A673 (cell line): Measurements from ENCODE around the gene GALM. TPM values are rescaled to one million over a fixed set of nuclear protein-coding genes. Genes with fewer than 3 reads are reported as not detected.

ENCODE experiments used
- BruUV-seq: library from RNA; stranded (reverse); fragments of 400-500 nt; replicated peaks from 2 replicates; lab custom pipeline; 2021; lab: Mats Ljungman, UMichigan
- CTCF ChIA-PET: fragments of 300-600 bp; sonication (Branson Sonifier 250); formaldehyde crosslinking; loops from one replicate; lab custom pipeline; 2022; ENCODE audit warnings: antibody characterized with exemption; lab: Charles Lee
- POLR2A ChIA-PET: fragments of 300-600 bp; sonication (Branson Sonifier 250); formaldehyde crosslinking; loops from one replicate; lab custom pipeline; 2022; ENCODE audit warnings: antibody characterized with exemption; ENCODE audit not compliant: low non-redundant PET; lab: Charles Lee
- DNase-seq: peaks from one replicate; pipeline ENCODE4 v3.0.0-alpha.2; 2015; ENCODE audit warnings: low spot score
- H3K27ac ChIP-seq: fragments of 200-600 bp; sonication (generic); 2 replicates; pipeline ENCODE4 v1.5.1; 2016; ENCODE audit warnings: mixed run types, low read depth, mild to moderate bottlenecking, mixed read lengths, antibody characterized with exemption, low read length; ENCODE audit not compliant: poor library complexity, severe bottlenecking
- H3K27me3 ChIP-seq: fragments of 200-600 bp; sonication (generic); replicated peaks from 2 replicates; pipeline ENCODE4 v1.6.1; 2017; ENCODE audit warnings: mixed run types, low read depth, mild to moderate bottlenecking, mixed read lengths, antibody characterized with exemption, low read length; ENCODE audit not compliant: insufficient read depth, poor library complexity
- H3K36me3 ChIP-seq: fragments of 200-600 bp; sonication (generic); 2 replicates; pipeline ENCODE4 v1.6.1; 2016; ENCODE audit warnings: mixed run types, mild to moderate bottlenecking, mixed read lengths, antibody characterized with exemption, low read length; ENCODE audit not compliant: insufficient read depth, poor library complexity, severe bottlenecking
- H3K4me1 ChIP-seq: fragments of 200-600 bp; sonication (generic); 2 replicates; pipeline ENCODE4 v1.6.1; 2017; ENCODE audit warnings: mixed run types, mild to moderate bottlenecking, mixed read lengths, antibody characterized with exemption, low read length; ENCODE audit not compliant: insufficient read depth, poor library complexity, severe bottlenecking
- H3K4me3 ChIP-seq: fragments of 200-600 bp; sonication (generic); 2 replicates; pipeline ENCODE4 v1.5.1; 2016; ENCODE audit warnings: low read depth, mixed run types, mild to moderate bottlenecking, mixed read lengths, low read length; ENCODE audit not compliant: poor library complexity, severe bottlenecking
- H3K9me3 ChIP-seq: fragments of 200-600 bp; sonication (generic); 2 replicates; pipeline ENCODE4 v1.6.1; 2016; ENCODE audit warnings: mixed run types, low read depth, mild to moderate bottlenecking, mixed read lengths, antibody characterized with exemption, low read length; ENCODE audit not compliant: poor library complexity, severe bottlenecking
- EZH2 ChIP-seq: fragments of 200-600 bp; sonication (generic); IDR thresholded peaks from 2 replicates; pipeline ENCODE4 v1.6.1; 2017; ENCODE audit warnings: borderline replicate concordance, low read depth, mild to moderate bottlenecking, mixed read lengths, antibody characterized with exemption, low read length; ENCODE audit not compliant: poor library complexity, severe bottlenecking
- intact Hi-C: fragments of 100-400 bp; cut with micrococcal nuclease; formaldehyde crosslinking; loops from one replicate; pipeline ENCODE4 v1.10.0; 2022; ENCODE audit not compliant: unreplicated experiment
- total RNA-seq: library from RNA; stranded (reverse); gene quantifications from 2 replicates; pipeline ENCODE4 v1.2.3, GENCODE V29; 2021
- TF ChIP-seq, protein P1 (sequence below): fragments of 300-800, 200-600 bp; sonication (generic); conservative IDR thresholded peaks from 2 replicates; pipeline ENCODE4 v1.5.1; 2017; ENCODE audit warnings: low read depth, mild to moderate bottlenecking, antibody characterized with exemption, low read length, moderate library complexity, mixed read lengths

GALM gene
- total RNA-seq, 1 experiment from 2014 or later = 6.6 TPM

DNA sequence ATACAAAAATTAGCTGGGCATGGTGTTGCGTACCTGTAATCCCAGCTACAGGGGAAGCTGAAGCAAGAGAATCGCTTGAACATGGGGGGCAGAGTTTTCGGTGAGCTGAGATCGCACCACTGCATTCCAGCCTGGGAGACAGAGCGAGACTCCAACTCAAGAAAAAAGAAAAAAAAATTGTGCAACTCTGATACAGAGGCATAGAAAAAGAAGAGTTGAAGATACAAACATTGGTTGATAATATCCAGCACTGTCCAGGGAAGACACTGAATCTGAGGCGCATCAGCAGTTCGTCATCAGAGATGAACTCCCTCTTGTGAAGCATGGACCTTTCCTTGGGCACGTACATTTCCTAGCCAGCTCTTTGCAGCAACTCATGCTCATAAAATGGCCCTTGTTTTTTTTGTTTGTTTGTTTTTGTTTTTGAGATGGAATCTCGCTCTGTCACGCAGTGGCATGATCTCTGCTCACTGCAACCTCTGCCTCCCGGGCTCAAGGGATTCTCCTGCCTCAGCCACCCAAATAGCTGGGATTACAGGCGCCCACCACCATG, 16.7 kb upstream of the GALM start:
- Histone ChIP-seq H3K4me1 (no peaks in the 10 kb centered on the region), H3K4me3 (no peak overlapping the region), H3K9me3 (no peaks in the 10 kb centered on the region), H3K36me3 (no peaks in the 10 kb centered on the region), H3K27me3 (no peaks in the 10 kb centered on the region), H3K27ac (no peak overlapping the region)
- no peak for TF ChIP-seq EZH2
- ChIA-PET CTCF (no interaction called here), POLR2A (no interaction called here)
- intact Hi-C loops = no loop called here
- BruUV-seq = no TSS peak
- DNase-seq = no peak

DNA sequence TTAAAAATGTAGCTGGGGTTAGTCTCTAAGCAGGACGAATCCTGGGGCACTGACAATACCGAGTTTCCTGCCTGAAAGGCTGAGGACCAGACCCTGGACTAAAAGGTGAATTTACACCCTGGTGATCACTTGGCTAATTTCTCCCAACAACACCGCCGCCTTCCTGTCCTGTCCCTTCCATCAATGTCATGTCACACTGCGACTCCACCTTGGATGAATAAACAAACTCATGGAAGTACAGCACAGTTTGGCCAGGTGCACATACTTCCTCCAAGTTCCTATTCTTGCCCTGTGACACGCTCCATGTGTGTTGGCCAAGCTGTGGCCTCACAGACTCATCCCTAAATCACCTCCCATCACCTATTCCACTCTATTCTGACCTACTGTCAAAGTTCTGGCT, 15.9 kb upstream of the GALM start:
- CTCF ChIA-PET = no interaction called here
- no peak for DNase-seq
- BruUV-seq = no TSS peak
- intact Hi-C loops = no loop called here
- Histone ChIP-seq H3K4me3 (no peak overlapping the region), H3K4me1 (no peaks in the 10 kb centered on the region), H3K27ac (no peak overlapping the region), H3K36me3 (no peaks in the 10 kb centered on the region), H3K27me3 (no peaks in the 10 kb centered on the region), H3K9me3 (no peaks in the 10 kb centered on the region)
- TF ChIP-seq, protein P1, sequence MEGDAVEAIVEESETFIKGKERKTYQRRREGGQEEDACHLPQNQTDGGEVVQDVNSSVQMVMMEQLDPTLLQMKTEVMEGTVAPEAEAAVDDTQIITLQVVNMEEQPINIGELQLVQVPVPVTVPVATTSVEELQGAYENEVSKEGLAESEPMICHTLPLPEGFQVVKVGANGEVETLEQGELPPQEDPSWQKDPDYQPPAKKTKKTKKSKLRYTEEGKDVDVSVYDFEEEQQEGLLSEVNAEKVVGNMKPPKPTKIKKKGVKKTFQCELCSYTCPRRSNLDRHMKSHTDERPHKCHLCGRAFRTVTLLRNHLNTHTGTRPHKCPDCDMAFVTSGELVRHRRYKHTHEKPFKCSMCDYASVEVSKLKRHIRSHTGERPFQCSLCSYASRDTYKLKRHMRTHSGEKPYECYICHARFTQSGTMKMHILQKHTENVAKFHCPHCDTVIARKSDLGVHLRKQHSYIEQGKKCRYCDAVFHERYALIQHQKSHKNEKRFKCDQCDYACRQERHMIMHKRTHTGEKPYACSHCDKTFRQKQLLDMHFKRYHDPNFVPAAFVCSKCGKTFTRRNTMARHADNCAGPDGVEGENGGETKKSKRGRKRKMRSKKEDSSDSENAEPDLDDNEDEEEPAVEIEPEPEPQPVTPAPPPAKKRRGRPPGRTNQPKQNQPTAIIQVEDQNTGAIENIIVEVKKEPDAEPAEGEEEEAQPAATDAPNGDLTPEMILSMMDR = no peak
- no peak for TF ChIP-seq EZH2
- POLR2A ChIA-PET = no interaction called here

DNA sequence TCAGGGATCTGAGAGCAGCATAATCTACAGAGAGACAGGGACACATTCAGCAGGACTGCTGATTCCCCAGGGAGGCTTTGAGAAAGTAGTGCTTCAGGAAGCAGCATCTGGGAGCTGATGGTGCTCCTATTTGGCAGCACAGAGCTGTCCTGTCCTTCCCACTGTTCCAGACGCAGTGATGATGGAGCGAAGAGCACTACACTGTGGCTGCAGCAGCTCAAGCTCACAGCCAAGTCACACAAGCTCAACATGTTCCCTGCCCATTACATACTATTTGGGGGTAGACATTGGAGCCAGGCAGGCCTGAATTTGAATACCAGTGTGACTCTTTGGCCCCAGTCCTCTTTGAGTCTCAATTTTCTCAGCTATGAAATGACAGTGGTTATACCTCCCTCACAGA, 15.2 kb upstream of the GALM start:
- H3K4me1 ChIP-seq = no peaks in the 10 kb centered on the region
- BruUV-seq = no TSS peak
- no peaks in the 10 kb centered on the region for H3K9me3 ChIP-seq
- POLR2A ChIA-PET = no interaction called here
- intact Hi-C loops = no loop called here
- H3K4me3 ChIP-seq = no peak overlapping the region
- TF ChIP-seq, protein P1 = no peak
- TF ChIP-seq EZH2 = no peak
- no peaks in the 10 kb centered on the region for H3K36me3 ChIP-seq
- CTCF ChIA-PET = no interaction called here
- no peak for DNase-seq
- H3K27ac ChIP-seq = no peak overlapping the region
- H3K27me3 ChIP-seq = no peaks in the 10 kb centered on the region
